Ramos (cell line): Measurements from ENCODE around the gene CLCN7.
"Not testable (repeated sequence)": the region's sequence is repeated elsewhere in the genome, so short reads cannot be mapped to it uniquely, and the experiment has no call there.

Source experiments
- in situ Hi-C: fragments of 300-500 bp; cut with MboI; formaldehyde crosslinking; loops from one replicate; pipeline ENCODE4 v1.14.3; 2022; ENCODE audit warnings: low sequenced_read_pairs; ENCODE audit not compliant: unreplicated experiment

CLCN7 gene

GRCh38 chr16:1449201-1449788, 25.5 kb downstream of the CLCN7 start:
- in situ Hi-C loops, result no loop called here

- in situ Hi-C loops, result no loop called here
These were observed 26.2 kb downstream of the CLCN7 start for GRCh38 chr16:1448536-1449116.

GRCh38 chr16:1447965-1448364, 26.9 kb downstream of the CLCN7 start:
- in situ Hi-C loops, result no loop called here

DNA sequence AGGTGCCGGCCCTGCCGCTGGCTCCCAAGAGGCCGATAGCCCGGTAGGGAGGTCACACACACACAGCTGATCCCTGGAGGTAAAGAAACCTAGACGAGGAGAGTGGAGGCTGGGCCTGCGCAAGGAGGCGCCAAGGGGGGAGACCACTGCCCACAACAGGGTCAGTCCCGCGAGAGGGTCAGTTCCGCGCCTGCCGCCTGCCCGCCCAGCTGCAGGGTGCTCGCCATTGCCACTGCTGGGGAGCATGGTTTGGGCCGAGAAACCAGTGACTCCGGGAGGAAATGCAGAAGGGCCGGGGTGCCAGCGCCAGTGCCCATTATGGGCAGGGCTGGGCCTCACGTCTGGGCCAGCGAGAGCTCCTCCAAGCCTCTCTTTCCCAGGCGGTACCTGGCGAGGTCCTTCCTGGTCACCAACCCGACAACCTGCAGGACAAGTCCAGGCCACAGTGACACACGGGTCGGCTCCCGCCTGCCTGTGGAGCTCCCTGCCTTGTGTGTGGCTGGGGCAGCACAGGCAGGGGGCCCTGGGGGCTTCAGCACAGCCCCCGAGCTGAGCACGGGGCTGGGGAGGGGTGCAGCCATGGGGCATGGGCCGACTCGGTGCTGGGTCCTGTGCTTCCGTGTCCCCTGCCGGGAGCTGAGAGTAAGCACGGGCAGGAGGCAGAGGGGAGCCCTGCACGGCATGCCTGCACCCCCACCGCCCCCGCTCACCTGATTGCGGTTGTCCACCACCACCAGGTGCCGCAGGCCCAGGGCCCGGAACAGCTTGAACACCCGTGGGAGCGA, 28.3 kb downstream of the CLCN7 start:
- in situ Hi-C loops, result no loop called here

- in situ Hi-C loops, result no loop called here
These were observed 29.2 kb downstream of the CLCN7 start for GRCh38 chr16:1445518-1446203.

- in situ Hi-C loops, result no loop called here
These were observed 29.9 kb downstream of the CLCN7 start for GRCh38 chr16:1444730-1445517.

- in situ Hi-C loops, result no loop called here
These were observed 30.7 kb downstream of the CLCN7 start, which contains the start of gene CCDC154 for GRCh38 chr16:1443980-1444729. CCDC154 (minus strand) TSS chr16:1444556; CDS start chr16:1444322, 234 bp downstream.

GRCh38 chr16:1443403-1443973, 31.3 kb downstream of the CLCN7 start:
- in situ Hi-C loops, result no loop called here

DNA sequence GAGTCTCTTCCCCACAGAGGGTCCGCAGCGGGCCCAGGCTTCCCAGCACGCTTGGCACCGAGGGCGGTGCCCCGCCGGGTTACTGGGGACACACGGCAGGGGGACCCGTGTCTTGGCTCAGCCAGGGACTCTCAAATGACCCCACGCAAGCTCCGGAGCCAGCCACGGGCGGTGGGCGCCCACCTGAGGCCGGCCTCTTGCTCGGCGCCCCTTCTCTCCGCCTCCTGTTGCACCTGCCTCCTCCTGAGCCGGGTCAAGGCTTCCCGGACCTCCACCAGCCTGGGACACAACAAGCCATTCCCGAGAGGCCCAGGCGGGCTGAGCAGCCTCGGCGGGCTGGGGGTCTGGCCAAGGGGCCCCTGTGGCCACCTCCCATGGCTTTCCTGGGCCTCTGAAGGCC, 32.1 kb downstream of the CLCN7 start:
- in situ Hi-C loops, result no loop called here

DNA sequence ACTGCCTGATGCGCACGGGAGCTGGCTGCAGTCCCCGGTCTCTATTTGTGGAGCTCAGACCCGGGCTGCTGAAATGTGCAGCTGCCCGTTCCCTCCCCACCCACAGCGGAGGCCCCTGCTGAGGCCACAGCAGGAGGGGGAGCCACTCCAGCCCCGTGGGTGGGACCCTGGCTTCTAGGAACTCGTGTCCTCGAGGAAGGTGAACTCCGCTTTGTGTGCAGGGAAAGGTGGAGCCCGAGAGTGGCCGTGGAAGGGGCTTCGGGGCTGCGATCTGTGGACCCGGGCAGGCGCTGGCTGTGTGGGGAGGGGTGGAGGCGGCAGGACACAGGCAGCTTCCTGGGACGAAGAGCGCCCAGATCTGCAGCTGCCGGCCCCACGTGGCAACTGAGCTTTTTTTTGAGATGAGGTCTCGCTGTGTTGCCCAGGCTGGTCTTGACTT, 33.4 kb downstream of the CLCN7 start:
- in situ Hi-C loops, result no loop called here

GRCh38 chr16:1439699-1440074, 35.1 kb downstream of the CLCN7 start:
- in situ Hi-C loops, result not testable (repeated sequence)

- in situ Hi-C loops, result no loop called here
These were observed 35.6 kb downstream of the CLCN7 start for GRCh38 chr16:1439058-1439698.

- in situ Hi-C loops, result no loop called here
These were observed 36.4 kb downstream of the CLCN7 start for GRCh38 chr16:1438229-1439057.

DNA sequence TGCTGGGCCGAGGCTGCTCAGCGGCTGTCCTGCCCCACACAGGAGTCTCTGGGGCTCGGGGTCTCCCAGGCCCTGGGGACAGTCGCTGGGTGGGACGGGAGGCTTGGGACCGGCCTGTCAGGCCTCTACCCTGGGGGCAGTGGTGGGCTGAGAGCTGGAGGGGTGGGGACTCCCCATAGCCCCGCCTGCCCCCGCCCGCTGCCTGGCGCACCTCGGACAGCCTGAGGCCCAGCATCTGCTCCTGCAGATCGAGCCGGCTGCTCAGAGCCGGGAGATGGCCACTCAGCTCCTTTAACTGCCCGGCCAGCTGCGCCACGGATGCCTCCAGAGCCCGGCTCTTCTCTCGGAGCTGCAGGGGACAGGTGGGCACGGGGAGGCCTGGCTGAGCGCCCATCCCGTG, 37.2 kb downstream of the CLCN7 start:
- in situ Hi-C loops, result no loop called here

DNA sequence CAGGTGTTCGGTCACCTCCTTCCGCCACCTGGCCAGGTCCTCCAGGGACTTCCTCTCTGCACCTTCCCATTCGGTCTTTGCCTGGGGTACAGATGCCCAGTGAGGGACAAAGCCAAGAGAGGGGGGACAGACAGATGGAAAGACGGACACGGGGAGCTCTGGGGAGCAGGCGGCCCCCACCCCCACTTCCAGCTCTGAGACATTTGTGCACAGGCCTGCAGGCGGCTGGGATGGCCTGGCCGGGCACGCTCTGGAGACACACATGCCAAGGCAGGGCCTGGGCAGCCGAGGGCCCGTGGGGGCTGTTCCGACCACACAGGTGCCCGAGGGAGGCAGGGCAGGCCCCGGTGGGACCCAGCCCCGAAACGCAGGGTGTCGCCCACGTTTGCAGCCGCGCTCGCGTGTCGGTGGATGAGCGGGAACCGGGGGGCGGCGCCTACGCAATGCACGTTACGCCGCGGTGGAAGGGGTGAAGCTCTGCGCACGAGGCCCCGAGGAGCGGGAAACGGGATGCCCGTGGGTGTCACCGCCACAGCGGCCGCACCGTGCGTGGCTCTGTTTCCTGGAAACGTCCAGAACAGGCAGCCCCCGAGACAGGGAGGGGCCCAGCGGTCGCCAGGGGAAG, 38.0 kb downstream of the CLCN7 start:
- in situ Hi-C loops, result no loop called here

- in situ Hi-C loops, result no loop called here
These were observed 38.7 kb downstream of the CLCN7 start for GRCh38 chr16:1435921-1436697.
